ENCODE results near the gene EEF1E1. TPM values are rescaled to one million over a fixed set of nuclear protein-coding genes. Genes with fewer than 3 reads are reported as not detected.
A peak's percentile ranks its signal among the peaks of the same experiment; 100 is the strongest.

EEF1E1 gene
- total and polyA plus RNA-seq, 9 of the 15 experiments (the other 6 are each of a cell fraction or from before 2014, with no cell fraction given): 135 to 1,355 (median 327) TPM

GRCh38 chr6:8108031-8108660, 5.8 kb upstream of the EEF1E1 start (continued):
- TF ChIP-seq ZNF395 (CRISPR knock-in tag; IDR thresholded peaks at IDR 0.05): no peak
- peak; percentile 78 for TF ChIP-seq MAFK (IDR thresholded peaks at IDR 0.05; ENCODE audit: low read length)
- TF ChIP-seq ZSCAN29 (IDR thresholded peaks at IDR 0.05): no peak
- no peak for TF ChIP-seq NCOA6 (IDR thresholded peaks at IDR 0.05)
- TF ChIP-seq ESRRB (CRISPR knock-in tag; IDR thresholded peaks at IDR 0.05; ENCODE audit: borderline replicate concordance): no peak
- no peak for TF ChIP-seq ZNF408 (CRISPR knock-in tag; IDR thresholded peaks at IDR 0.05; ENCODE audit: low read depth)
- no peak for TF ChIP-seq RCOR1 (IDR thresholded peaks at IDR 0.05; ENCODE audit: borderline replicate concordance in 1 of 2, low read depth in 2 of 2, low read length in 2 of 2)
- no peak for TF ChIP-seq NFATC3 (IDR thresholded peaks at IDR 0.05)
- no peak for TF ChIP-seq ZNF740 (CRISPR knock-in tag; IDR thresholded peaks at IDR 0.05)
- no peak for TF ChIP-seq ZNF740 (tag; IDR thresholded peaks at IDR 0.05)
- TF ChIP-seq PHTF2 (CRISPR knock-in tag; IDR thresholded peaks at IDR 0.05): no peak
- no peak for TF ChIP-seq NCOA2 (IDR thresholded peaks at IDR 0.05; ENCODE audit: partially characterized antibody in 2 of 2)
- no peak for TF ChIP-seq TRIM25 (IDR thresholded peaks at IDR 0.05; ENCODE audit: borderline replicate concordance)
- TF ChIP-seq ZBTB7A (IDR thresholded peaks at IDR 0.05; ENCODE audit: borderline replicate concordance, control insufficient read depth, low read depth, low read length): no peak
- TF ChIP-seq TCF7L2 (IDR thresholded peaks at IDR 0.05; ENCODE audit: low read depth, low read length): no peak
- peak in 1 of 2 experiments; percentile 46; a peak in 2 of 4 replicates for TF ChIP-seq TRIM24 (IDR thresholded peaks at IDR 0.05)
- no peak for TF ChIP-seq TCF7 (IDR thresholded peaks at IDR 0.05; ENCODE audit: borderline replicate concordance)
- no peak for TF ChIP-seq ZFX (CRISPR knock-in tag; IDR thresholded peaks at IDR 0.05)
- peak; percentile 71 for TF ChIP-seq DPF2 (IDR thresholded peaks at IDR 0.05)
- no peak for TF ChIP-seq NR2F6 (CRISPR knock-in tag; IDR thresholded peaks at IDR 0.05)
- TF ChIP-seq HNRNPK (IDR thresholded peaks at IDR 0.05; ENCODE audit: low read depth, low read length, poor library complexity, severe bottlenecking): no peak
- TF ChIP-seq ZNF146 (CRISPR knock-in tag; IDR thresholded peaks at IDR 0.05; ENCODE audit: unreplicated experiment): no peak
- no peak for TF ChIP-seq PCBP2 (IDR thresholded peaks at IDR 0.05; ENCODE audit: low read depth, low read length, poor library complexity, severe bottlenecking)
- no peak for TF ChIP-seq MXI1 (IDR thresholded peaks at IDR 0.05; ENCODE audit: low read depth, low read length)
- TF ChIP-seq ATF3 (IDR thresholded peaks at IDR 0.05): peak; percentile 69
- no peak for TF ChIP-seq ATF3 (CRISPR knock-in tag; conservative IDR thresholded peaks at IDR 0.05)
- TF ChIP-seq ZNF507 (tag; conservative IDR thresholded peaks at IDR 0.05): no peak
